NCI-H748 treated with DMSO at 0.1 percent for 48 hours (cell line): ENCODE measurements around the gene FAM24B.
"Not testable (repeated sequence)": the region's sequence is repeated elsewhere in the genome, so short reads cannot be mapped to it uniquely, and the experiment has no call there.

Experiments used
- DNase-seq: peaks from one replicate; lab custom pipeline; 2025; lab: John Stamatoyannopoulos, UW

Gene FAM24B

GRCh38 chr10:122858042-122858441 lies 21.3 kb downstream of the FAM24B start:
- DNase-seq: not testable (repeated sequence)

- DNase-seq: no peak
Observed at GRCh38 chr10:122856902-122857301, 22.5 kb downstream of the FAM24B start.

- DNase-seq: no peak
Observed at GRCh38 chr10:122855745-122856144, 23.6 kb downstream of the FAM24B start.

GRCh38 chr10:122854648-122855047 lies 24.7 kb downstream of the FAM24B start:
- no peak for DNase-seq

- DNase-seq: no peak
Observed at GRCh38 chr10:122853665-122854313, 25.6 kb downstream of the FAM24B start.

- DNase-seq: no peak
Observed at GRCh38 chr10:122852261-122852660, 27.1 kb downstream of the FAM24B start.

GRCh38 chr10:122850705-122851640 lies 28.4 kb downstream of the FAM24B start:
- DNase-seq: no peak

GRCh38 chr10:122849900-122850605 lies 29.3 kb downstream of the FAM24B start:
- DNase-seq: no peak

GRCh38 chr10:122849090-122849489 lies 30.3 kb downstream of the FAM24B start:
- DNase-seq: no peak

- DNase-seq: no peak
Observed at GRCh38 chr10:122847782-122848604, 31.4 kb downstream of the FAM24B start.

GRCh38 chr10:122845783-122846332 lies 33.5 kb downstream of the FAM24B start, which contains the start of gene CUZD1:
Gene CUZD1 (minus strand): TSS chr10:122845857. CDS start chr10:122845843, 14 bp downstream.
- no peak for DNase-seq

- no peak for DNase-seq
Observed at GRCh38 chr10:122844146-122844545, 35.2 kb downstream of the FAM24B start.

- DNase-seq: no peak
Observed at GRCh38 chr10:122841569-122841968, 37.8 kb downstream of the FAM24B start.

GRCh38 chr10:122839505-122839904 lies 39.9 kb downstream of the FAM24B start:
- DNase-seq: no peak

- no peak for DNase-seq
Observed at GRCh38 chr10:122838880-122839279, 40.5 kb downstream of the FAM24B start.

GRCh38 chr10:122835908-122836307 lies 43.5 kb downstream of the FAM24B start:
- DNase-seq: no peak

GRCh38 chr10:122830965-122831353 lies 48.4 kb downstream of the FAM24B start:
- no peak for DNase-seq

- DNase-seq: no peak
Observed at GRCh38 chr10:122830273-122830964, 49.0 kb downstream of the FAM24B start.

GRCh38 chr10:122829454-122829853 lies 49.9 kb downstream of the FAM24B start:
- no peak for DNase-seq

- DNase-seq: no peak
Observed at GRCh38 chr10:122828716-122829255, 50.6 kb downstream of the FAM24B start.
